ENCODE measurements around the gene COPA. TPM values are rescaled to one million over a fixed set of nuclear protein-coding genes. Genes with fewer than 3 reads are reported as not detected.
A peak's percentile ranks its signal among the peaks of the same experiment; 100 is the strongest.

The COPA gene
- total and polyA plus RNA-seq, 10 of the 15 experiments (the other 5 are each of a cell fraction or from before 2014, with no cell fraction given) = 53.7 to 180 (median 123) TPM

- TF ChIP-seq CTCF (IDR thresholded peaks at IDR 0.05 in 2 of 3, conservative IDR thresholded peaks at IDR 0.05 in 1 of 3; ENCODE audit: control insufficient read depth in 2 of 3, extremely low read depth in 1 of 3, insufficient read depth in 1 of 3, low read depth in 3 of 3, low read length in 3 of 3) (peak; percentile 73 to 88 (median 73); a peak in 5 of 6 replicates), TBL1XR1 (IDR thresholded peaks at IDR 0.05; ENCODE audit: low read depth, low read length) (no peak), RELA (IDR thresholded peaks at IDR 0.05; ENCODE audit: borderline replicate concordance, partially characterized antibody) (no peak), WRNIP1 (IDR thresholded peaks at IDR 0.05; ENCODE audit: borderline replicate concordance, low read depth, low read length) (no peak), RAD21 (IDR thresholded peaks at IDR 0.05; ENCODE audit: insufficient read depth, low read depth, low read length) (peak; percentile 90), YY1 (IDR thresholded peaks at IDR 0.05; ENCODE audit: low read depth, low read length) (peak; percentile 35; the same call in 1 of the 2 replicates), RB1 (IDR thresholded peaks at IDR 0.05; ENCODE audit: borderline replicate concordance) (no peak)
- TF ChIP-seq, protein P1, sequence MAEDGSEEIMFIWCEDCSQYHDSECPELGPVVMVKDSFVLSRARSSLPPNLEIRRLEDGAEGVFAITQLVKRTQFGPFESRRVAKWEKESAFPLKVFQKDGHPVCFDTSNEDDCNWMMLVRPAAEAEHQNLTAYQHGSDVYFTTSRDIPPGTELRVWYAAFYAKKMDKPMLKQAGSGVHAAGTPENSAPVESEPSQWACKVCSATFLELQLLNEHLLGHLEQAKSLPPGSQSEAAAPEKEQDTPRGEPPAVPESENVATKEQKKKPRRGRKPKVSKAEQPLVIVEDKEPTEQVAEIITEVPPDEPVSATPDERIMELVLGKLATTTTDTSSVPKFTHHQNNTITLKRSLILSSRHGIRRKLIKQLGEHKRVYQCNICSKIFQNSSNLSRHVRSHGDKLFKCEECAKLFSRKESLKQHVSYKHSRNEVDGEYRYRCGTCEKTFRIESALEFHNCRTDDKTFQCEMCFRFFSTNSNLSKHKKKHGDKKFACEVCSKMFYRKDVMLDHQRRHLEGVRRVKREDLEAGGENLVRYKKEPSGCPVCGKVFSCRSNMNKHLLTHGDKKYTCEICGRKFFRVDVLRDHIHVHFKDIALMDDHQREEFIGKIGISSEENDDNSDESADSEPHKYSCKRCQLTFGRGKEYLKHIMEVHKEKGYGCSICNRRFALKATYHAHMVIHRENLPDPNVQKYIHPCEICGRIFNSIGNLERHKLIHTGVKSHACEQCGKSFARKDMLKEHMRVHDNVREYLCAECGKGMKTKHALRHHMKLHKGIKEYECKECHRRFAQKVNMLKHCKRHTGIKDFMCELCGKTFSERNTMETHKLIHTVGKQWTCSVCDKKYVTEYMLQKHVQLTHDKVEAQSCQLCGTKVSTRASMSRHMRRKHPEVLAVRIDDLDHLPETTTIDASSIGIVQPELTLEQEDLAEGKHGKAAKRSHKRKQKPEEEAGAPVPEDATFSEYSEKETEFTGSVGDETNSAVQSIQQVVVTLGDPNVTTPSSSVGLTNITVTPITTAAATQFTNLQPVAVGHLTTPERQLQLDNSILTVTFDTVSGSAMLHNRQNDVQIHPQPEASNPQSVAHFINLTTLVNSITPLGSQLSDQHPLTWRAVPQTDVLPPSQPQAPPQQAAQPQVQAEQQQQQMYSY (CRISPR knock-in tag; IDR thresholded peaks at IDR 0.05) = no peak
These were observed 91.1 kb downstream of the COPA start (continued) for GRCh38 chr1:160251687-160252526.

Measured in GM12878 (cell line).